ENCODE measurements around the gene ART5.
"Not testable (repeated sequence)": the region's sequence is repeated elsewhere in the genome, so short reads cannot be mapped to it uniquely, and the experiment has no call there.

The ART5 gene

GRCh38 chr11:3616721-3617460, 24.9 kb downstream of the ART5 start:
- peak; percentile 53 for DNase-seq

- peak; percentile 47 for DNase-seq
Measured at GRCh38 chr11:3615998-3616397, 25.8 kb downstream of the ART5 start.

- DNase-seq: peak; percentile 51
Measured at GRCh38 chr11:3614742-3615171, 27.0 kb downstream of the ART5 start.

GRCh38 chr11:3613998-3614741, 27.6 kb downstream of the ART5 start:
- peak; percentile 43 for DNase-seq

- DNase-seq: no peak
Measured at GRCh38 chr11:3611976-3612678, 29.7 kb downstream of the ART5 start.

- DNase-seq: no peak
Measured at GRCh38 chr11:3610846-3611245, 30.9 kb downstream of the ART5 start.

- DNase-seq: no peak
Measured at GRCh38 chr11:3609416-3610265, 32.2 kb downstream of the ART5 start.

- peak; percentile 65 for DNase-seq
Measured at GRCh38 chr11:3605771-3606203, 36.0 kb downstream of the ART5 start.

- no peak for DNase-seq
Measured at GRCh38 chr11:3605283-3605662, 36.5 kb downstream of the ART5 start.

GRCh38 chr11:3604167-3604566, 37.6 kb downstream of the ART5 start:
- DNase-seq: peak; percentile 63

- DNase-seq: not testable (repeated sequence)
Measured at GRCh38 chr11:3600201-3600600, 41.6 kb downstream of the ART5 start.

GRCh38 chr11:3597743-3598142, 44.0 kb downstream of the ART5 start:
- DNase-seq: not testable (repeated sequence)

GRCh38 chr11:3591326-3591725, 50.5 kb downstream of the ART5 start:
- DNase-seq: not testable (repeated sequence)

- DNase-seq: not testable (repeated sequence)
Measured at GRCh38 chr11:3590193-3590592, 51.6 kb downstream of the ART5 start.

GRCh38 chr11:3588776-3589175, 53.0 kb downstream of the ART5 start:
- not testable (repeated sequence) for DNase-seq
